Esophagus muscularis mucosa (tissue), 4 donors: ENCODE results near the gene UBE2I. TPM values are rescaled to one million over a fixed set of nuclear protein-coding genes. Genes with fewer than 3 reads are reported as not detected.

ENCODE experiments used
- DNase-seq: peaks from one replicate; pipeline ENCODE4 v3.0.0-alpha.2; 2017; ENCODE audit errors: extremely low spot score
- H3K27ac ChIP-seq, 4 donors: fragments of 200-600 bp; sonication (generic); replicated peaks in 1 of 4; 1 replicate in 3 of 4; 2 replicates in 1 of 4; pipeline ENCODE4 v1.5.1; 2016 to 2019; ENCODE audit warnings: mild to moderate bottlenecking in 1 of 4
- H3K27me3 ChIP-seq, 4 donors: fragments of 200-600 bp; sonication (generic); one replicate each; pipeline versions ENCODE4 v1.5.1 to v1.6.0; 2016 to 2019
- H3K36me3 ChIP-seq, 4 donors: fragments of 200-600 bp; sonication (generic); one replicate each; pipeline ENCODE4 v1.5.1; 2016 to 2019
- H3K4me1 ChIP-seq, 4 donors: fragments of 200-600 bp; sonication (generic); one replicate each; pipeline ENCODE4 v1.5.1; 2016 to 2019
- H3K4me3 ChIP-seq, 4 donors: fragments of 200-600 bp; sonication (generic); 1 replicate in 2 of 4; 2 replicates in 2 of 4; pipeline ENCODE4 v1.5.1; 2016 to 2019; ENCODE audit warnings: mild to moderate bottlenecking in 4 of 4, moderate library complexity in 1 of 4
- H3K9me3 ChIP-seq, 4 donors: fragments of 200-600 bp; sonication (generic); 1 replicate in 3 of 4; 2 replicates in 1 of 4; pipeline ENCODE4 v1.5.1; 2016 to 2019
- CTCF ChIP-seq, 3 experiments: fragments of 200-600 bp in 2 of 3; fragments of 450-650 bp in 1 of 3; sonication (generic) in 2 of 3; IDR thresholded peaks; one replicate each; pipeline ENCODE4 v1.5.1; 2017 to 2019; ENCODE audit warnings: antibody characterized with exemption in 3 of 3, mild to moderate bottlenecking in 2 of 3, moderate library complexity in 1 of 3
- EP300 ChIP-seq: sonication (generic); formaldehyde crosslinking; IDR thresholded peaks from one replicate; pipeline ENCODE4 v1.6.1; 2017; ENCODE audit warnings: antibody characterized with exemption
- POLR2A ChIP-seq: fragments of 450-650 bp; IDR thresholded peaks from one replicate; pipeline ENCODE4 v1.6.1; 2017; ENCODE audit warnings: antibody characterized with exemption, moderate library complexity, mild to moderate bottlenecking, low read depth
- POLR2AphosphoS5 ChIP-seq, 2 donors: sonication (generic); formaldehyde crosslinking; IDR thresholded peaks; one replicate each; pipeline ENCODE4 v1.6.1; 2017; ENCODE audit warnings: antibody characterized with exemption in 2 of 2
- WGBS: methylation state at CpG from one replicate; pipeline ENCODE4 v1.1.5; 2018; 5-methylcytosine and 5-hydroxymethylcytosine counted together
- intact Hi-C: fragments of 100-400 bp; cut with DNase I; formaldehyde crosslinking; loops from one replicate; pipeline ENCODE4 v1.15.1; 2023
- total RNA-seq, 4 donors: library from RNA; depleted of rRNA; stranded (reverse); fragments of >200 nt; gene quantifications; one replicate each; pipeline versions ENCODE4 v1.1.0 to v1.2.1, GENCODE V29; 2016

Gene UBE2I
- total RNA-seq, 4 donors from 2014 or later, result 42.8 to 70.5 (median 63.9) TPM

GRCh38 chr16:1283996-1284616, 25.3 kb upstream of the UBE2I start:
- intact Hi-C loops, result no loop called here
- no peak for DNase-seq
- 72% methylated on average over 16 of the region's 16 CpGs for WGBS
- Histone ChIP-seq H3K27ac (no peak overlapping the region), H3K4me3 (no peak overlapping the region), H3K4me1 (peaks cover 0 to 7% (median 3%) of the 10 kb centered on the region in 4 donors), H3K36me3 (no peaks in the 10 kb centered on the region), H3K9me3 (no peaks in the 10 kb centered on the region), H3K27me3 (peaks cover 4 to 93% (median 15%) of the 10 kb centered on the region in 4 donors)
- TF ChIP-seq POLR2AphosphoS5 (IDR thresholded peaks at IDR 0.05) (no peak), EP300 (no peak), POLR2A (no peak), CTCF (IDR thresholded peaks at IDR 0.05) (no peak)

DNA sequence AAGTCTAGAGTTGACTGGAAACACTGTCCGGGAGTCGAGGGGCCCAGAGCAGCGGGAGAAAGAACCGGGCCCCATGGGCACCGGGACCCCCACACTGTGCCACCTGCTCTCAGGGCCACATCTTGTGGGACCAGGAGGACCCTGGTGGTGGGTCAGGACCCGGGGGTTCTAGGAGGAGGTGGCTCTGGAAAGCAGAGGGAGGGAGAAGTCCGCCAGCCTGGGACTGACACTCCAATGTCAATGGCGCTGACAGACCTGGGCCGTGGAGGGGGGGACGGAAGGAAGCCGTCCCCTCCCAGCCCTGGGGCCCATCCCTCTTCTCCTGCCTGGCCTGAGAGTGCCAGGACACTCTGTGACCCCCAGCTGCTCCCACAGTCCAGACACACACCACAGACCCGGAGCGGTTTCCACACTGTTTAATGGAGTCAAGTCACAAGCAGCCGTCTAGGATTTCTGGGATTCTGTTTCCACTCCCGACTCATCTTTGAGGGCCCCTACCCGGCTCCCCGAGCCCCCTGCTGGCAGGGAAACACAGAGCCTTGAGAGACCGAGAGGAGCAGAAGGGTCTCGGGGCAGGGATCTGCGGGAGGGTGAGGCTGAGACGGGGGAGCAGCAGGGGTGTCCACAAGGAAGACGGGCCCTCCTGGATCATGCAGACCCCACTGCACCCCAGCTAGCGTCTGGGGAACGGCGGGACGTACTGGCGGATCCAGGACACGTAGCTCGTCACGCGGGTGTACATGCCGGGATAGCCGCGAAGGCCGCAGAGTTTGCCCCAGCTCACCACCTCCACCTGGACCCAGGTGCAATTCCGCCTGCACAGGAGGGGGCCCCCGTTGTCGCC, 23.5 kb upstream of the UBE2I start:
- Histone ChIP-seq H3K4me1 (peaks cover 0 to 14% (median 7%) of the 10 kb centered on the region in 4 donors), H3K9me3 (no peaks in the 10 kb centered on the region), H3K4me3 (no peak overlapping the region), H3K27me3 (peaks cover 4 to 97% (median 29%) of the 10 kb centered on the region in 4 donors), H3K27ac (no peak overlapping the region), H3K36me3 (no peaks in the 10 kb centered on the region)
- intact Hi-C loops, result no loop called here
- TF ChIP-seq POLR2A (no peak), POLR2AphosphoS5 (IDR thresholded peaks at IDR 0.05) (no peak), EP300 (no peak), CTCF (IDR thresholded peaks at IDR 0.05) (no peak)
- no peak for DNase-seq
- WGBS, result 70% methylated on average over 31 of the region's 38 CpGs

GRCh38 chr16:1286513-1287094, 22.8 kb upstream of the UBE2I start:
- 87% methylated on average over 18 of the region's 25 CpGs for WGBS
- Histone ChIP-seq H3K4me1 (peaks cover 0 to 14% (median 7%) of the 10 kb centered on the region in 4 donors), H3K9me3 (no peaks in the 10 kb centered on the region), H3K27ac (no peak overlapping the region), H3K27me3 (peaks cover 4 to 99% (median 33%) of the 10 kb centered on the region in 4 donors), H3K36me3 (no peaks in the 10 kb centered on the region), H3K4me3 (no peak overlapping the region)
- intact Hi-C loops, result no loop called here
- DNase-seq, result no peak
- TF ChIP-seq EP300 (no peak), POLR2AphosphoS5 (IDR thresholded peaks at IDR 0.05) (no peak)

DNA sequence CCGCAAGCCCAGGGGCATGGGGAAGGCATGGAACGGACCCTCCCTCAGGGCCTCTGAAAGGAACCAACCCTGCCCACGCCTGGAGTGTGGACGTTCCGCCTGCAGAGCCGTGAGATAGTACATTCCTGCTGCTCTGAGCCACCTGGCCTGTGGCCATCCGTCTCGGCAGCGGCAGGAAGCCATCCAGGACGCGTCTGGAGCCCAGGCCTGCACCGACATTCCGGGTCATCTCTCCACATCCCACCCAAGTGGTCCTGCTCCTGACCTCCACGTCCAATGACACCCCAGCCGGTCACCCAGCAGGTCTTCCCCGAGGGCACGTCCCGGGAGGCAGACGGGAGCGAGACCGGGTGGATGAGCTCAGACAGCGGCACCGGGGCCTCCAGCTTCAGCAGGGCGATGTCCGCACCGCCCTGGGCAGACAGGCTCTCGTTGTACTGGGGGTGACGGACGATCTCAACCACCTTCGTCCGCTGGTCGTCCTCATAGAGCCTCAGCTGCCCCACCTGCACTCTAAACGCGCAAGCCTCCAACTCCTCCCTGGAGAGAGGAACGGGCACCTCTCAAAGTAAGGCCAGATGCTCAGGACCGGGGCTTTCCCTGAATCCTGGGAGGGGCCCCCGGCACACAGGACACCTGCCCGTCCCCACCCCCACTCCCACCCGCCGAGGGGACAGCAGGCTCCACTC, 21.3 kb upstream of the UBE2I start:
- H3K4me1 ChIP-seq, result peaks cover 0 to 14% (median 7%) of the 10 kb centered on the region in 4 donors
- TF ChIP-seq POLR2AphosphoS5 (IDR thresholded peaks at IDR 0.05) (no peak), EP300 (no peak), CTCF (IDR thresholded peaks at IDR 0.05) (no peak), POLR2A (no peak)
- no peaks in the 10 kb centered on the region for H3K9me3 ChIP-seq
- no peak overlapping the region for H3K27ac ChIP-seq
- intact Hi-C loops, result no loop called here
- no peaks in the 10 kb centered on the region for H3K36me3 ChIP-seq
- DNase-seq, result no peak
- H3K27me3 ChIP-seq, result peaks cover 4 to 98% (median 34%) of the 10 kb centered on the region in 4 donors
- WGBS, result 36% methylated on average over 20 of the region's 40 CpGs
- no peak overlapping the region for H3K4me3 ChIP-seq
